Mammary epithelial cell (primary cell): ENCODE data around the gene BNIP3.

Experiments used
- EZH2 ChIP-seq: IDR thresholded peaks from 2 replicates; pipeline ENCODE4 v1.6.1; 2012; ENCODE audit warnings: low read length, inconsistent platforms, borderline replicate concordance
- TF ChIP-seq, protein P1 (sequence below), 2 donors: IDR thresholded peaks in 1 of 2; conservative IDR thresholded peaks in 1 of 2; 2 replicates each; pipeline ENCODE4 v1.5.1; 2011 to 2012; ENCODE audit warnings: inconsistent platforms in 2 of 2, low read length in 2 of 2, mild to moderate bottlenecking in 2 of 2, control low read depth in 1 of 2, low read depth in 1 of 2; ENCODE audit not compliant: insufficient read depth in 1 of 2; ENCODE audit errors: extremely low read depth in 1 of 2

DNA sequence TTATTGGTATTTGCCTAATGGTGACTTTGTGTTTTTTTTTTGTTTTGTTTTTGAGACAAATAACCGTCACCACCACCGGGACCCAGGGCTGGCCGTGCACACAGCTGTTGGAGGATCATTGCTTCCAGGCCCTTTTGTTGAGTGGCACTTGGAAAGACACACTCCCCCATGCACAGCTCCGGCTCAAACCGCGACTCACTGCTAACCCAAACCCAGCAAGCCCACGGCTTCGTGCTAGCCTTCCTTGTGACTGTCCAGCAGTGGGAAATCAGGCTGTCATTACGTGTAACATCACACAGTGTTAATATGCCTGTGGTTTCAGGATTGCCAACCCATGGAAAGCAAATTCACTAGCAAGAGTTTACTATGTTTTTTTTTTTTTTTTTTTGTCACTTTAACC lies 17.4 kb downstream of the BNIP3 start:
- TF ChIP-seq, protein P1, sequence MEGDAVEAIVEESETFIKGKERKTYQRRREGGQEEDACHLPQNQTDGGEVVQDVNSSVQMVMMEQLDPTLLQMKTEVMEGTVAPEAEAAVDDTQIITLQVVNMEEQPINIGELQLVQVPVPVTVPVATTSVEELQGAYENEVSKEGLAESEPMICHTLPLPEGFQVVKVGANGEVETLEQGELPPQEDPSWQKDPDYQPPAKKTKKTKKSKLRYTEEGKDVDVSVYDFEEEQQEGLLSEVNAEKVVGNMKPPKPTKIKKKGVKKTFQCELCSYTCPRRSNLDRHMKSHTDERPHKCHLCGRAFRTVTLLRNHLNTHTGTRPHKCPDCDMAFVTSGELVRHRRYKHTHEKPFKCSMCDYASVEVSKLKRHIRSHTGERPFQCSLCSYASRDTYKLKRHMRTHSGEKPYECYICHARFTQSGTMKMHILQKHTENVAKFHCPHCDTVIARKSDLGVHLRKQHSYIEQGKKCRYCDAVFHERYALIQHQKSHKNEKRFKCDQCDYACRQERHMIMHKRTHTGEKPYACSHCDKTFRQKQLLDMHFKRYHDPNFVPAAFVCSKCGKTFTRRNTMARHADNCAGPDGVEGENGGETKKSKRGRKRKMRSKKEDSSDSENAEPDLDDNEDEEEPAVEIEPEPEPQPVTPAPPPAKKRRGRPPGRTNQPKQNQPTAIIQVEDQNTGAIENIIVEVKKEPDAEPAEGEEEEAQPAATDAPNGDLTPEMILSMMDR (conservative IDR thresholded peaks at IDR 0.05 in 1 of 2, IDR thresholded peaks at IDR 0.05 in 1 of 2; ENCODE audit: extremely low read depth in 1 of 2, insufficient read depth in 1 of 2, low read depth in 1 of 2, low read length in 2 of 2): no peak
- no peak for TF ChIP-seq EZH2
